Stomach (tissue), 9 donors: ENCODE measurements around the gene AKT2. TPM values are rescaled to one million over a fixed set of nuclear protein-coding genes. Genes with fewer than 3 reads are reported as not detected.

ENCODE experiments used
- DNase-seq, 2 donors: peaks; one replicate each; pipeline versions ENCODE4 v3.0.0 to v3.0.0-alpha.2; 2013 to 2019
- H3K27ac ChIP-seq, 5 donors: fragments of 200-600 bp in 4 of 5; sonication (generic) in 4 of 5; one replicate each; pipeline ENCODE4 v1.5.1; 2013 to 2019; ENCODE audit warnings: mild to moderate bottlenecking in 1 of 5, moderate library complexity in 1 of 5
- H3K27me3 ChIP-seq, 3 donors: fragments of 200-600 bp; sonication (generic); one replicate each; pipeline ENCODE4 v1.5.1; 2017 to 2019; ENCODE audit warnings: mixed run types in 1 of 3
- H3K36me3 ChIP-seq, 4 donors: fragments of 200-600 bp; sonication (generic); 1 replicate in 3 of 4; 2 replicates in 1 of 4; pipeline ENCODE4 v1.5.1; 2016 to 2019
- H3K4me1 ChIP-seq, 4 donors: fragments of 200-600 bp; sonication (generic); one replicate each; pipeline ENCODE4 v1.5.1; 2016 to 2019
- H3K4me3 ChIP-seq, 4 donors: fragments of 200-600 bp; sonication (generic) in 3 of 4; one replicate each; pipeline ENCODE4 v1.5.1; 2016 to 2019; ENCODE audit warnings: mild to moderate bottlenecking in 1 of 4
- H3K9me3 ChIP-seq, 4 donors: fragments of 200-600 bp; sonication (generic); one replicate each; pipeline ENCODE4 v1.5.1; 2016 to 2019
- EP300 ChIP-seq: sonication (generic); formaldehyde crosslinking; IDR thresholded peaks from one replicate; pipeline ENCODE4 v1.6.1; 2017; ENCODE audit warnings: antibody characterized with exemption
- POLR2A ChIP-seq, 4 donors: fragments of 450-650 bp; IDR thresholded peaks; one replicate each; pipeline ENCODE4 v1.6.1; 2016; ENCODE audit warnings: antibody characterized with exemption in 4 of 4, control low read depth in 2 of 4, mild to moderate bottlenecking in 1 of 4, moderate library complexity in 1 of 4
- POLR2AphosphoS5 ChIP-seq, 3 donors: sonication (generic); formaldehyde crosslinking; IDR thresholded peaks; one replicate each; pipeline ENCODE4 v1.6.1; 2016; ENCODE audit warnings: antibody characterized with exemption in 3 of 3
- WGBS, 5 donors: extraction: QIAGEN DNeasy Blood & Tissue Kit in 3 of 5; methylation state at CpG; one replicate each; pipeline versions ENCODE4 v1.1.5 to v1.1.7; 2013 to 2018; 5-methylcytosine and 5-hydroxymethylcytosine counted together
- intact Hi-C: fragments of 100-400 bp; cut with DNase I; formaldehyde crosslinking; loops from one replicate; pipeline ENCODE4 v1.15.1; 2023; ENCODE audit warnings: low total_unique reads
- polyA plus RNA-seq, 3 donors: library from polyadenylated mRNA; stranded (reverse); fragments of 200-250 nt; gene quantifications; one replicate each; pipeline ENCODE4 v1.2.3, GENCODE V29; 2013
- total RNA-seq, 5 donors: library from RNA; depleted of rRNA; stranded (reverse); fragments of >200 nt; gene quantifications; one replicate each; pipeline versions ENCODE4 v1.1.0 to v1.2.3, GENCODE V29; 2014 to 2016
- TF ChIP-seq, protein P1 (sequence below), 7 experiments: fragments of 450-650 bp in 4 of 7; fragments of 200-600 bp in 3 of 7; sonication (generic) in 3 of 7; IDR thresholded peaks; one replicate each; pipeline ENCODE4 v1.5.1; 2016 to 2019; ENCODE audit warnings: antibody characterized with exemption in 7 of 7, control low read depth in 2 of 7, mild to moderate bottlenecking in 1 of 7
- donor health status: healthy with polysubstance abuse.
- donor health status: Bipolar disorder and iron deficiency.
- donor health status: healthy.

The AKT2 gene
- total and polyA plus RNA-seq, 8 donors: 26.0 to 227 (median 75.9) TPM

DNA sequence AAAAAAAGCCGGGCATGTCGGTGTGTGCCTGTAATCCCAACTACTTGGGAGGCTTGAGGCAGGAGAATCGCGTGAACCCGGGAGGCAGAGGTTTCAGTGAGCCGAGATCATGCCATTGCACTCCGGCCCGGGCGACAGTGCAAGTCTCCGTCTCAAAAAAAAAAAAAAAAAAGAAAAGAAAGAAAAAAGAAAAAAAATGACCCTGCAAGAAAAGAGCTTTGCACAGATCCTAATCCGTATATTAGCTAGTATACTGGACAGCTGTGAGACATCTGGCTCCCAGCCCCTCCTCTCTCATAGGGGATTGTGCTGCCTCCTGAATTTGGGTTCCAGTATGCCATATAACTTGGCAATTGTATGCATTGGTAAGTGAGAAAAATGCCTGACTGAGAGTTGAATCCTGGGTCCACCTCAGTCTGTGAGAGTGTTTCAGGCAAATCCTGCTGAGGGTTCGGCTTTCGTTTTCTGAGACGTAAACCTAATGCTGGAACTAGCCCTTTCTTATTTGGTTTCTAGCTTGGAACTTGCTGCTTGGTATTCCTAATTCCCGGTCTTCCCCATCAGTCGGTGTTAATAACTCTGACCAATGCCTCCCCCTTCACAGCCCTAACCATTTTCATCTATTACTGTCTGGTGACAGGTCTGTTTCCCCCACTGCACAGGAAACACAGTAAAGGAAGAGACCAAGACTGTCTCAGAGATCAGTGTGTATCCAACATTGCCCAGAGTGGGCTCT, 1.3 kb upstream of the AKT2 start:
- intact Hi-C loops: no loop called here
- Histone ChIP-seq H3K27ac (peak overlapping the region; percentile 87 to 97 (median 96)), H3K36me3 (peaks cover 0 to 11% (median 4%) of the 10 kb centered on the region in 4 donors), H3K4me3 (peak overlapping the region; percentile 4 to 99 (median 96)), H3K9me3 (no peaks in the 10 kb centered on the region), H3K27me3 (no peaks in the 10 kb centered on the region), H3K4me1 (peaks cover 23 to 43% (median 38%) of the 10 kb centered on the region in 4 donors)
- 59 to 78% (median 71%) methylated on average over 16 of the region's 16 CpGs for WGBS, 5 donors
- TF ChIP-seq POLR2A (IDR thresholded peaks at IDR 0.05) (no peak), POLR2AphosphoS5 (IDR thresholded peaks at IDR 0.05) (no peak), EP300 (no peak)
- TF ChIP-seq, protein P1, sequence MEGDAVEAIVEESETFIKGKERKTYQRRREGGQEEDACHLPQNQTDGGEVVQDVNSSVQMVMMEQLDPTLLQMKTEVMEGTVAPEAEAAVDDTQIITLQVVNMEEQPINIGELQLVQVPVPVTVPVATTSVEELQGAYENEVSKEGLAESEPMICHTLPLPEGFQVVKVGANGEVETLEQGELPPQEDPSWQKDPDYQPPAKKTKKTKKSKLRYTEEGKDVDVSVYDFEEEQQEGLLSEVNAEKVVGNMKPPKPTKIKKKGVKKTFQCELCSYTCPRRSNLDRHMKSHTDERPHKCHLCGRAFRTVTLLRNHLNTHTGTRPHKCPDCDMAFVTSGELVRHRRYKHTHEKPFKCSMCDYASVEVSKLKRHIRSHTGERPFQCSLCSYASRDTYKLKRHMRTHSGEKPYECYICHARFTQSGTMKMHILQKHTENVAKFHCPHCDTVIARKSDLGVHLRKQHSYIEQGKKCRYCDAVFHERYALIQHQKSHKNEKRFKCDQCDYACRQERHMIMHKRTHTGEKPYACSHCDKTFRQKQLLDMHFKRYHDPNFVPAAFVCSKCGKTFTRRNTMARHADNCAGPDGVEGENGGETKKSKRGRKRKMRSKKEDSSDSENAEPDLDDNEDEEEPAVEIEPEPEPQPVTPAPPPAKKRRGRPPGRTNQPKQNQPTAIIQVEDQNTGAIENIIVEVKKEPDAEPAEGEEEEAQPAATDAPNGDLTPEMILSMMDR (IDR thresholded peaks at IDR 0.05): no peak
- peak in 1 of 2 donors; percentile 62 for DNase-seq

DNA sequence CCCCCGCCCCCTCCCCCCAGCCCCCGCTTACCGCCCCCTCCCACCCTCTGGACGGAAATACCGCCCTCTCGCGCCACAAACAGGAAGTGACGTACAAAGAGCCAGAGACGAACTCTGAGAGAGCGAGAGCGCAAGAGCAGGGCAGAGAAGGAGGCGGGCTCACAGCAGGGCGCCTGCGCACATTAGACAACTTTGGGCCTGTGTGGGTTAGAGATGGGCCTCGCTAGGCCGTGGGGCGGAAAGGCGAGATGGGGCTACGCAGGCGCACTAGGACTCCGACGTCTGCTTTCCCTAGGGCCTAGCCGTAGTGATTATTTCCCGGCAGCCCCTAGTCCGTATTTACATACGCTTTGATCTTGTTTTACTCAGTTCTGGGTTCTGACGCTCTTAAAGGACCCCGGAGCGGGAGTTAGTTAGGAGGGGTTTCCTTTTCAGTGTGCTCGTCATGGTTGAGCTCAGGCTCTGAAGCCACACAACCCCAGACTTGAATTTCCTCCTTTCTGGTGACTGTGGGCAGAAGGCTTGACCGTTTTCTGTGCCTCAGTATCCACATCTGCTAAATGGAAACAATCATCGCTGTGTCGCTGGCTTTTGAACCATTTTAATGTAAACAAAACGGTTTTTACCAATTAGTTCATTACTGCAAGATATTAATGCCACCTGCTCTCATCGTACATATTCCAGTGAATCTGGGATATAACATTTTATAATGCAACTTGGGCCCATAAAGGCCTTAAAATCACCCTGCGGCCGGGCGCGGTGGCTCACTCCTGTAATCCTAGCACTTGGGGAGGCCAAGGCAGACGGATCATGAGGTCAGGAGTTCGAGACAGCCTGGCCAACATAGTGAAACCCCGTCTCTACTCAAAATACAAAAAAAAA, 449 bp upstream of the AKT2 start:
- H3K27me3 ChIP-seq: no peaks in the 10 kb centered on the region
- H3K27ac ChIP-seq: peak overlapping the region; percentile 94 to 97 (median 97)
- peak overlapping the region; percentile 94 to 99 (median 96) for H3K4me3 ChIP-seq
- TF ChIP-seq, protein P1 (IDR thresholded peaks at IDR 0.05): peak in 1 of 7 experiments; percentile 11
- TF ChIP-seq POLR2A (IDR thresholded peaks at IDR 0.05) (no peak), EP300 (peak; percentile 8), POLR2AphosphoS5 (IDR thresholded peaks at IDR 0.05) (peak; percentile 38 to 89 (median 87))
- H3K4me1 ChIP-seq: peaks cover 31 to 51% (median 46%) of the 10 kb centered on the region in 4 donors
- intact Hi-C loops: no loop called here
- peaks cover 0 to 12% (median 4%) of the 10 kb centered on the region in 4 donors for H3K36me3 ChIP-seq
- H3K9me3 ChIP-seq: no peaks in the 10 kb centered on the region
- WGBS, 5 donors: 14 to 27% (median 16%) methylated on average over 22 to 42 of the region's 42 CpGs
- DNase-seq: peak; percentile 99 to 100

DNA sequence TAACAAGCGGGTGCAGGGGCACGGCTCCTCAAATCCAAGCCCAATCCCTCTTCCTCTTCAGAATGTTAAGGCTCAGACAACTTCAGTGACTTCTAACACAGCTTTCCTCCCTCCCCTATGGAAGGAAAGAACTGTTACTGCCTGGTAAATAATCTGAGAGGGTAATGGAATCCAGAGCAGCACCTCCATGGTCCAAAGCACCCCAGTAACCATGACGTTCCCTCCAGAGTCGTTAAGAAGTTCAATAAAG, 969 bp downstream of the AKT2 start:
- no peak for TF ChIP-seq EP300
- no peak for TF ChIP-seq POLR2A (IDR thresholded peaks at IDR 0.05)
- TF ChIP-seq, protein P1 (IDR thresholded peaks at IDR 0.05): no peak
- TF ChIP-seq POLR2AphosphoS5 (IDR thresholded peaks at IDR 0.05): no peak
- Histone ChIP-seq H3K9me3 (no peaks in the 10 kb centered on the region), H3K27me3 (no peaks in the 10 kb centered on the region), H3K4me1 (peaks cover 45 to 65% (median 59%) of the 10 kb centered on the region in 4 donors), H3K36me3 (peaks cover 0 to 12% (median 4%) of the 10 kb centered on the region in 4 donors), H3K27ac (peak overlapping the region; percentile 94 to 97 (median 97)), H3K4me3 (peak overlapping the region; percentile 94 to 99 (median 96))
- intact Hi-C loops: no loop called here
- no peak for DNase-seq
- WGBS, 5 donors: 1 to 4% (median 3%) methylated on average over 4 of the region's 4 CpGs
